KOPT-K1 (cell line): ENCODE measurements around the gene BMF.
A peak's percentile ranks its signal among the peaks of the same experiment; 100 is the strongest.

ENCODE experiments used
- H3K27ac ChIP-seq: fragments of 200-600 bp; sonication (generic); 2 replicates; pipeline ENCODE4 v1.5.1; 2016; ENCODE audit warnings: antibody characterized with exemption, mild to moderate bottlenecking, low read depth, low read length; ENCODE audit not compliant: poor library complexity, severe bottlenecking
- H3K36me3 ChIP-seq: fragments of 200-600 bp; sonication (generic); 2 replicates; pipeline ENCODE4 v1.5.1; 2017; ENCODE audit warnings: antibody characterized with exemption, mild to moderate bottlenecking, low read length, moderate library complexity; ENCODE audit not compliant: insufficient read depth
- H3K9me3 ChIP-seq: fragments of 200-600 bp; sonication (generic); 2 replicates; pipeline ENCODE4 v1.5.1; 2017; ENCODE audit warnings: antibody characterized with exemption, low read length, mild to moderate bottlenecking; ENCODE audit not compliant: insufficient read depth, poor library complexity, severe bottlenecking

Gene BMF

GRCh38 chr15:40072216-40072990, 36.3 kb downstream of the BMF start:
- Histone ChIP-seq H3K27ac (no peak overlapping the region), H3K9me3 (no peaks in the 10 kb centered on the region)

GRCh38 chr15:40070608-40071218, 38.0 kb downstream of the BMF start:
- H3K9me3 ChIP-seq = no peaks in the 10 kb centered on the region
- H3K27ac ChIP-seq = peak overlapping the region; percentile 39
- H3K36me3 ChIP-seq = no peaks in the 10 kb centered on the region

More at GRCh38 chr15:40072216-40072990, 36.3 kb downstream of the BMF start:
- H3K36me3 ChIP-seq = no peaks in the 10 kb centered on the region

GRCh38 chr15:40070166-40070557, 38.5 kb downstream of the BMF start:
- Histone ChIP-seq H3K36me3 (no peaks in the 10 kb centered on the region), H3K27ac (peak overlapping the region; percentile 39), H3K9me3 (no peaks in the 10 kb centered on the region)

GRCh38 chr15:40069178-40070165, 39.2 kb downstream of the BMF start:
- Histone ChIP-seq H3K27ac (peak overlapping the region; percentile 39), H3K36me3 (no peaks in the 10 kb centered on the region), H3K9me3 (no peaks in the 10 kb centered on the region)

- Histone ChIP-seq H3K9me3 (no peaks in the 10 kb centered on the region), H3K27ac (no peak overlapping the region), H3K36me3 (no peaks in the 10 kb centered on the region)
Measured at GRCh38 chr15:40067921-40068624, 40.6 kb downstream of the BMF start.

GRCh38 chr15:40066589-40066988, 42.1 kb downstream of the BMF start:
- Histone ChIP-seq H3K27ac (no peak overlapping the region), H3K9me3 (no peaks in the 10 kb centered on the region), H3K36me3 (no peaks in the 10 kb centered on the region)

GRCh38 chr15:40065166-40065565, 43.5 kb downstream of the BMF start:
- Histone ChIP-seq H3K27ac (peak overlapping the region; percentile 13), H3K36me3 (no peaks in the 10 kb centered on the region)

GRCh38 chr15:40064231-40064894, 44.3 kb downstream of the BMF start:
- H3K9me3 ChIP-seq = no peaks in the 10 kb centered on the region
- H3K27ac ChIP-seq = no peak overlapping the region
- no peaks in the 10 kb centered on the region for H3K36me3 ChIP-seq

More at GRCh38 chr15:40065166-40065565, 43.5 kb downstream of the BMF start:
- H3K9me3 ChIP-seq = no peaks in the 10 kb centered on the region

- no peaks in the 10 kb centered on the region for H3K36me3 ChIP-seq
- H3K27ac ChIP-seq = no peak overlapping the region
- no peaks in the 10 kb centered on the region for H3K9me3 ChIP-seq
Measured at GRCh38 chr15:40063563-40064011, 45.1 kb downstream of the BMF start.

GRCh38 chr15:40062816-40063562, 45.7 kb downstream of the BMF start:
- H3K36me3 ChIP-seq = no peaks in the 10 kb centered on the region
- H3K27ac ChIP-seq = no peak overlapping the region
- H3K9me3 ChIP-seq = no peaks in the 10 kb centered on the region

- Histone ChIP-seq H3K36me3 (no peaks in the 10 kb centered on the region), H3K27ac (no peak overlapping the region), H3K9me3 (no peaks in the 10 kb centered on the region)
Measured at GRCh38 chr15:40061212-40061901, 47.3 kb downstream of the BMF start.

- H3K27ac ChIP-seq = no peak overlapping the region
- H3K36me3 ChIP-seq = no peaks in the 10 kb centered on the region
- H3K9me3 ChIP-seq = no peaks in the 10 kb centered on the region
Measured at GRCh38 chr15:40060236-40060961, 48.3 kb downstream of the BMF start.
